HuH-7.5 (cell line): Measurements from ENCODE around the gene SELENOS.

Experiments
- DNase-seq: peaks from one replicate; pipeline ENCODE4 v3.0.0; 2011; ENCODE audit warnings: low spot score

Gene SELENOS, protein sequence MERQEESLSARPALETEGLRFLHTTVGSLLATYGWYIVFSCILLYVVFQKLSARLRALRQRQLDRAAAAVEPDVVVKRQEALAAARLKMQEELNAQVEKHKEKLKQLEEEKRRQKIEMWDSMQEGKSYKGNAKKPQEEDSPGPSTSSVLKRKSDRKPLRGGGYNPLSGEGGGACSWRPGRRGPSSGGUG

GRCh38 chr15:101277038-101277822 lies at the start of gene SELENOS:
Gene SELENOS (minus strand): TSS chr15:101277485. CDS start chr15:101277417, 68 bp downstream.
- DNase-seq: peak; percentile 83

DNA sequence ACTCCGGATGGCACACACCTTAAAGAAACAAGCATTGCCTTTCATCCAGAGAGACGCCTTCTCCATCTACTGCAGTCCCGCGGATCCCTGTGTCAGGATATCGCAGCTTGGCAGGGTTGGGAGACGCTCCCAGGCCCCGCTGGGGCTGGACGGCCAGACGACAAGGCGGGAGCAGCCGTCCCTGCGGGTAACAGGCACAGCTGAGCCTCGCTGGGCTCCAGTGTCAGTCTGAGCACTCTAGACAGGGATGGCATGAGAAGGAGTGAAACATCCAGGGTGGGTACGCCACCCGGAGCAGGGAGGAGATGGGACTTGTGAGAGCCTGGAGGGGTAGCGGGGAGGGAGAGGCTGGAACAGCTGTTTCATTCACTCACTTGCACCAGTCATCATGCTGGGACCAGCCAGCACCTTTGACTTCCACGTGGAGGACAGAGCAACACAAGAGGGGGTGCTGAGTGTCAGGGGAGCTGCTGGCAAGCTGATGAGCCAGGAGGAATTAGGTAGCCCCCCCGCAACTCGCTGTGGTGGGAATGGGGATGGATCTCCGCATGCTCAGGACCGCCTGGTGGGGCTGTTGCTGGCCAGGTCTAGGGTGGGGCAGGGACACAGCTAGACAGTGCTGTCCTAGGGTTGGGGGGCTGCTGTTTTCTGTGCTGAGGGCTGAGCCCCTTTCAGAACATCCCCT lies 49.3 kb upstream of the SELENOS start:
- no peak for DNase-seq

DNA sequence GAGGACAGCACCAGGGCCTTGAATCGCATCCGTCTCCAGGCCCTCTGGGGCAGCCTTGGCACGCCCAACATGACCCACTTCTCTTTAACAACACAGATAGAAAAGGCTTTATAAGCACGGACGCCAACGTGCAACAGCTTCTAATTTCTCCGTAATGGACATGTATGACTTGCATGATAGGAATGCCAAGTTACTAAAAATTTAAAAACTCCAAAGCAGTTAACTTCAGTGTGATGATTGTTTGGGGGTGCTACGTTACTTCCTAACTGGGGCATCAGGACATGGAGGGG lies 48.7 kb upstream of the SELENOS start:
- DNase-seq: no peak

DNA sequence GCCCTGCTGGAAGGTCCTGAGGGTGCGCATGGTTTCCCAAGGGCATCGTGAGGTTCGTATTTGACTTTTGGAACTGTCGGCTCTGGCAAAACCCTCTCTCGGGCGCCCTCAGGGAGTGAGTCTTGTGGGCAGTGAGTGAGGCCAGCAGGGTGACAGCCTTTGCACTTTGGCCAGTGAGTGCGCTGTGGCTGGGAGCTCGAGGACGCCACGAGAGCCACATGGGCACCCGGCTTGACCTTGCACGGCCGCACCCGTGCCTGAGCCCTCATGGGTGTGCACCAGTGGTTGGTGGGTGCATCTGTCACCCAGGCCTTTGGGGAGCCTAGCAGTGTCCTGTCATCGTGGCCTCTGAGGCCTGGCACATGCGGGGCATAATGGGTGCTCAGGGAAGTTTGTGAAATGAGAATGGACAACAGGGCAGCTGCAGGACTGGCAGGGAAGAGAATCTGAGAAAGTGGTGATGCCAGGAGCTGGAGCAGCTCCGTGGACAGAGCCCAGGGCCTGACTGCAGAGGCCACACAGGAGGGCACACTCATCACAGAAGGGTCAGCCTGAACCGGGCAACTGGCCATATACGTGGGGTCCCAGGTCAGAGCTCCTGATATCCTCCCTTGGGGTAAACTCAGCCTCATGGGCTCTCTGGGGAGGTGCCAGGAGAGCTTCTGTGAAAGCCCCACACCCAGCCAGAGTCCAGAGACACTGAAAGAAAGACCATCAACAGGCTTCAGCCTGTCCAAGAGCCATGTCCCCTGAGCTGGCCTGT lies 48.2 kb upstream of the SELENOS start:
- no peak for DNase-seq

GRCh38 chr15:101324524-101325177 lies 47.4 kb upstream of the SELENOS start:
- peak; percentile 54 for DNase-seq

- no peak for DNase-seq
Observed at GRCh38 chr15:101323793-101324523, 46.7 kb upstream of the SELENOS start.

DNA sequence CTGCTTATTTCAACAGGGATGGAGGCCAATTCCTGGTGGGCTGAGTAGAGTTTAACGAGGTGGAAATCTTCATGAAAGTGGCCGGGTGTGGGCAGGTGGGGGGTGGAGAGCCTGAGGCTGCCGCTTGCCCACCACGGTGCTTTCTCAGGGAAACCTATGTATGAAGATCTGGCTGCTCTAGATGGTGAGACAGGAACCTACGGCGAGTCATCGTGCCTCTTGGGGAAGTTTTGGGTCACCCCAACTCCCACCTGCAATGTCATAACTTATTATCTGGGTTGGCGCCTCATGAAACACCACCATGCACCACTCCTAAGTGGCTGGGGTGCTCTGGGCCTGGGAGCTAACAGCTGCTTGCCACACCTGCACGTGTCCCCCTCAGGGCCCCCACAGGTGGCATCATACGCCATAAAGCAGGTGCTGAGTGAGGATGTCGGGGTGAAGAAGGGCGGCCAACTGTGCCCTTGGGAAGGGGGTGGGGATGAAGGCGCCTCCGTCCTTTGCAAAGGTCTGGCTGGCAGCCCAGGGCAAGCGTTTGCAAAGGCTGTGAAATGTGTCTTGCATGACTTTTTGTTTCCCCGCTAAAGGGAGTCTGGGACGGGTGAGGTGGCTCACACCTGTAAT lies 45.7 kb upstream of the SELENOS start:
- no peak for DNase-seq

DNA sequence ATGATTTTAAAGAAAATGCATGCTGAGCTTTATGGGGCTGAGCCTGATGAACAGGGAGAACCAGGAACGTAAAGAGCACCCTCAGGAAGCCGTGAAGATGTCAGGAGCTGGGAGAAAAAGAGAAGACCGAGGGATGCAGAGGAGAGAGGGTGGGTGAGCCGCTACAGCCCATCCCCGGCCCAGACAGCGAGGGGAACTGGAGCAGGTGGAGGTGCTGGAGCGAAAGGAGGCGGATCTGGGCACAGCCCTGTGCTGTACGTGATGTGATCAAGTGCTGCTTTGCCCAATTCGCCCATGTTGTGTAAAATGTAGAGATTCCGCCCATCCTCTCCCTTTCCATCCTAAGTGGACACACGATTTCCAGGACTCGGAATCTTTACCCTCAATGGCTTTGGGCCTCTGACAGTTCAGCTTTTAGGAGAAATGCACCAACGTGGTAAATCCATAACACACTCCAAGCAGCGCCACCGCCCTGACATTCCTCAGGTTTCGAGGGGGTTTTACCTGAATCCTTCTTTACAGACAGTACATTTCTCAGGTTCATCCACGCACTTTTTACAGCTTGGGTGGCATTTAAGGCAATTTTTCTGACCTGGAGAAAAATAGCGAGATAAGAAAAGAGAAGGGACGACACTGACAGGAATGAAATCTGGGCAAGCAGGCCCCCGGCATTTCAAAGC lies 44.9 kb upstream of the SELENOS start:
- DNase-seq: no peak

GRCh38 chr15:101320501-101321052 lies 43.3 kb upstream of the SELENOS start:
- no peak for DNase-seq

DNA sequence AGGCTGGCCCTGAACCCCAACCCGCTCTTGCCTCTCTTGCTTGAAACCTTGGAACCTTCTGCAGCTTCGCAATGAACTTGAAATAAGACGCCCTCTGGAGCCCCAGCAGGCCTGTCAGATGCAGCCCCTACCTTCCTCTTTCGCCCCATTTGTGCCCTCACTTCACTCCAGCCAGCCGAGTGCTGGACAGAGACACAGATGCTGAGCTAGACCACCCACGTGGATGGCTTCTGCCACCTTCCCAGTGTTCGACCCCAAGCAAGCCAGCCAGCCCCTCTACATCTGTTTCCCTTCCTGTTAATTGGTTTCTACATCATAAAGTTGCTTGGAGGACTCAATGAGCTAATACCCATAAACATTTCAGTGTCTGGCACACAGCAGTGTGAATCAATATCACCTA lies 41.6 kb upstream of the SELENOS start:
- DNase-seq: no peak

DNA sequence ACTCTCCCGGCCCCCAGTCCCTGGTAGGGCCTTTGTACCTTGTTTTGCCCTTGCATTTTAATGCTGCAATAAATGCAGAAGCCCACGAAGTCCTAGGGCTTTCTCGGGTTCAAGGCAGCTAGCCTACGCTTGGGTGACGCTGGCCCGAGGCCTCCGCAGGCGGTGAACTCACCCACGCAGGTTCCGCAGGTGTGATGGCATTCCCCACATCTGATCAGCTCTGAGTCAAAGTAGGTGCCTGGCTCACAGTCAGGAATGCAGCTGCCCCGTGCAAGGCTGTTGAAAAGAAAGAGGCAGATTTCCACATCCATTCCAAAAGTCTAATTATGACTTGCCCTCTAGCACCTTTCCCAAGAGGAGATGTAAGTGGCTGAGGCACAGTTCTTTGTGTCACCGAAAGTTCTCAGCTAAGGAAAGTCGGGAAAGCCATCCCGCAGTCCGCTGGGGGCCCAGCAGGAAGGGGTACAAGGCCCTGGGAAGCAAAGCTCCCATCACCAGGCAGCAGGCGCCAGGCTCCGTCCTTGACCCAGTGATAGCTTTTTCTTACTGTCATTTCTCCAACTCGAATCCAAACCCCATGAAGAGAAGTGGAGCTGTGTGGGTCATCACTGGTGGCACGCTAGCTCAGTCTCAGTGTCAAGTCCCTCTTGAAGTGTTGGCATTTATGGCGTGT lies 41.0 kb upstream of the SELENOS start:
- no peak for DNase-seq

- no peak for DNase-seq
Observed at GRCh38 chr15:101317336-101317872, 40.1 kb upstream of the SELENOS start.

DNA sequence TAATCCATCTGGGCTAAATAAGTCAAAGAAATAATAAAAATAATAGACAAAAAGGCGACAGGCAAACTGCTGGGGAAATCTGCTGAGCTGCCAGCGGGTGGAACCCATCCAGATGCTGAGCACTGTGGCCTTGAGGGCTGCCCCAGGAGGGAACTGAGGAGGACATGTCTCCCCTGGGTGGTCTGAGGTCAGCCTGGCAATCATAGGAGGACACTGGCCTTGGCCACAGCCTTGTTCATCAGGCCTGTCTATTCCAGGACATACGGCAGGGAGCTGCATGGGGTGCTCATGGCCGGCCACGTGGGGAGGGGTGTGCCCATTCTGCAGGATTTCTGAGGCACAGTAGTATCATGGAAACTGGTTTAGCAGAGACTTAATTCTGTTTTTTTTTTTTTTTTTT lies 39.2 kb upstream of the SELENOS start:
- DNase-seq: no peak

GRCh38 chr15:101315736-101316135 lies 38.5 kb upstream of the SELENOS start:
- DNase-seq: no peak

DNA sequence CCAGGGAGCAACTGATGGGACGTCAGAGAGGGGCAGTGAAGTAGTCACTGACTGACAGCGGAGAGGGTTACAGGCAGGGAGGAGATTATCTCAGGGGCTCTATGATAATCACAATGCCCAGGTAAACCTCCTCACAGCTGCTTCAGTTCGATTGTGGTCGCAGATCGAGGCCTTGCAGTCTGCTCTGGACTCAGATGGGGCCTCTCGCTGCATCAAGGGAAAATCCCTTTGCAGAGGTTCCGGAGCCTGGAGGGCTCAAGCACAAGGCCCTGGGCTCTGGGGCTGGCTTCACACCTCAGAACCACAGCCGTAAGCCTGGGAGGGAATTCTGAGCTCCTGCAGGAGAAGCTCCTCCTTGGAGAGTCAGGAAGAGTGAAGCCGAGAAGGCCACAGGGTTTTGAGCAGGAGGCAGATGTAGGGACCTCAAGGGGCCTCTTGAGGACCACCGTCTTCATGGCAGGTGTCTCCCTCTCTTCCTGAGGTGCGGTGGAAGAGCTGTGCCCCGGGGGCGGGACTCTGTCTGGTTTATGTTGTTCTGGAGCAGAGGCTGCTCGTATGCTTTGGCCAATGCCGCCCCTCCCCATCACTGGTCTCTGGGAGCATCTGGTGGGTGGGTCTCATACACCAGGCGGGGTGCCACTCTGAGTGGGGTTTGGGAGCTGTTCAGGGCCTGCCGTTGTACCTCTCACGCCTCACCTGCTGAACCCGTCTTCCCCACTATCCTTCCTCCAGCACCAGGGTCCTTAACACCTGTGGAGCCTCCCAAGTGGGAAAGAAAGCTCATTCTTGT lies 37.2 kb upstream of the SELENOS start:
- no peak for DNase-seq

DNA sequence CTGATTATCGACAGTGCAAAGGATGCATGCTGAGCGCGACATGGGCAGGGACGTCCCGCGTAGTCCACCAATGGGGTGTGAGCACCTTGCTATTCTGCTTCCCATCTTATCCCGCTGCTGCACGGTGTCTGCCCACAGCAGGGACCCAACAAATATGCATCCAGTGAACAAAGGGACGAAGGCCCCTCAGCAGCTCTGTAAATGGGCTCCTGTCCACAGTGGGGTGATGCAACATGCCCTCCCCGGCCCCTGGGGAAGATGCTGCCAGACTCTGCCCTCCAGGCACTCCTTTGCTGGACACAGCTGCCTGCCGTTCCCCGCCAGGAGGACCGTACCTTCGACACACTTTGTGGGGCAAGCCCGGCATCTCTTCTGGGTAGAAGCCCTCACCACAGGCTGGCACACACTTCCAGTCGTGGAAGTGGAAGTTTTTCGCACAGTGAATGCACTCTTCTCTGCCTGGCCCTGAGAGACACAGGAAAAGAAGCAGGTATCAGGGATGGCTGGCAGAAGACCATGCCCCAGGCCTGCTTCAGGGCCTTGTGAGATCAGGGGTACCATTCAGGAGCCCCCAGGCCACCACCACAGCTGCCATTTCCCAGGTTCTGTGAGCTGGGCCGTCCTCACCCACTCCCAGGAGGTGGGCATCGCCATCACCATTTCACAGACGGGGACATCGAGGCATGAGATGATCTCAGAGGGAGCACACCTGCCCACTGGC lies 35.9 kb upstream of the SELENOS start:
- DNase-seq: no peak

GRCh38 chr15:101310508-101310907 lies 33.2 kb upstream of the SELENOS start:
- no peak for DNase-seq

GRCh38 chr15:101310161-101310480 lies 32.8 kb upstream of the SELENOS start:
- DNase-seq: no peak
